HCT116 (cell line): Measurements from ENCODE around the gene WNT7B. TPM values are rescaled to one million over a fixed set of nuclear protein-coding genes. Genes with fewer than 3 reads are reported as not detected.

Experiments
- ATAC-seq: fragments of 200-7000 bp; cut with Tn5 transposase; 2 replicates; pipeline ENCODE4 v1.9.1; 2020; ENCODE audit warnings: mild to moderate bottlenecking, moderate library complexity
- BruUV-seq: library from RNA; stranded (reverse); fragments of 400-500 nt; replicated peaks from 2 replicates; lab custom pipeline; 2021; lab: Mats Ljungman, UMichigan
- CTCF ChIA-PET: fragments of 300-600 bp; sonication (Branson Sonifier 250); formaldehyde crosslinking; loops from one replicate; lab custom pipeline; 2021; ENCODE audit warnings: antibody characterized with exemption; lab: Charles Lee
- POLR2A ChIA-PET: fragments of 300-600, 350-600 bp; sonication (Branson Sonifier 250); formaldehyde crosslinking; loops from one replicate; lab custom pipeline; 2021; ENCODE audit warnings: antibody characterized with exemption; lab: Charles Lee
- RAD21 ChIA-PET, 2 experiments: fragments of 300-600 bp; sonication (Branson Sonifier 250); formaldehyde crosslinking; loops; one replicate each; lab custom pipeline; 2023; ENCODE audit warnings: low total read pairs in 2 of 2; ENCODE audit not compliant: uncharacterized antibody in 2 of 2, unreplicated experiment in 2 of 2, low non-redundant PET in 1 of 2; lab: Charles Lee
- DNase-seq: peaks from one replicate; pipeline ENCODE4 v3.0.0-alpha.2; 2010; ENCODE audit warnings: low read depth, low spot score
- H2AFZ ChIP-seq: fragments of 200-600 bp; shearing (Covaris generic), sonication (generic); 2 replicates; pipeline ENCODE4 v1.6.1; 2017; ENCODE audit warnings: low read depth, mixed run types, mixed read lengths, antibody characterized with exemption, low read length; ENCODE audit not compliant: poor library complexity, severe bottlenecking
- H3K27ac ChIP-seq: 2 replicates; pipeline ENCODE4 v1.5.1; 2012; ENCODE audit warnings: low read depth, low read length
- H3K27me3 ChIP-seq: fragments of 200-600 bp; sonication (generic); 2 replicates; pipeline ENCODE4 v1.6.1; 2016; ENCODE audit warnings: mixed run types, low read length, mixed read lengths; ENCODE audit not compliant: insufficient read depth
- H3K36me3 ChIP-seq, 2 experiments: fragments of 200-500 bp in 1 of 2; fragments of 200-600 bp in 1 of 2; sonication (Bioruptor generic) in 1 of 2; sonication (generic) in 1 of 2; 2 replicates each; pipeline versions ENCODE4 v1.5.1 to v1.6.1; 2014 to 2016; ENCODE audit warnings: low read length in 2 of 2, inconsistent platforms in 1 of 2, mixed read lengths in 1 of 2, mixed run types in 1 of 2; ENCODE audit not compliant: insufficient read depth in 2 of 2, control insufficient read depth in 1 of 2
- H3K4me1 ChIP-seq, 2 experiments: fragments of 200-600 bp in 1 of 2; sonication (generic) in 1 of 2; 2 replicates each; pipeline versions ENCODE4 v1.5.1 to v1.6.1; 2012 to 2017; ENCODE audit warnings: low read length in 2 of 2, inconsistent platforms in 1 of 2, mild to moderate bottlenecking in 1 of 2, mixed read lengths in 1 of 2, mixed run types in 1 of 2, moderate library complexity in 1 of 2; ENCODE audit not compliant: insufficient read depth in 2 of 2, control insufficient read depth in 1 of 2
- H3K4me2 ChIP-seq: fragments of 200-600 bp; sonication (generic); 2 replicates; pipeline ENCODE4 v1.6.1; 2017; ENCODE audit warnings: mixed run types, low read length, mixed read lengths
- H3K4me3 ChIP-seq, 2 experiments: fragments of 200-600 bp in 1 of 2; sonication (generic) in 1 of 2; replicated peaks in 1 of 2; 2 replicates each; pipeline ENCODE4 v1.5.1; 2011 to 2016; ENCODE audit warnings: low read length in 2 of 2, control low read depth in 1 of 2, low read depth in 1 of 2, mild to moderate bottlenecking in 1 of 2, mixed read lengths in 1 of 2, mixed run types in 1 of 2
- H3K79me2 ChIP-seq: fragments of 200-600 bp; sonication (generic); 2 replicates; pipeline ENCODE4 v1.6.1; 2017; ENCODE audit warnings: mild to moderate bottlenecking, mixed run types, low read length, moderate library complexity, mixed read lengths; ENCODE audit not compliant: insufficient read depth
- H3K9ac ChIP-seq: fragments of 200-600 bp; sonication (generic); 2 replicates; pipeline ENCODE4 v1.6.1; 2016; ENCODE audit warnings: low read length, mixed read lengths
- H3K9me2 ChIP-seq: fragments of 200-600 bp; sonication (generic), shearing (Covaris generic); 2 replicates; pipeline ENCODE4 v1.6.1; 2017; ENCODE audit warnings: mixed run types, mild to moderate bottlenecking, moderate library complexity; ENCODE audit not compliant: insufficient read depth
- H3K9me3 ChIP-seq, 2 experiments: fragments of 200-500 bp in 1 of 2; fragments of 200-600 bp in 1 of 2; sonication (Bioruptor generic) in 1 of 2; sonication (generic) in 1 of 2; 2 replicates each; pipeline ENCODE4 v1.6.1; 2014 to 2017; ENCODE audit warnings: low read length in 2 of 2, mixed read lengths in 2 of 2, inconsistent platforms in 1 of 2, low read depth in 1 of 2, mild to moderate bottlenecking in 1 of 2, mixed run types in 1 of 2, moderate library complexity in 1 of 2; ENCODE audit not compliant: control insufficient read depth in 1 of 2, insufficient read depth in 1 of 2
- H4K20me1 ChIP-seq: fragments of 200-600 bp; sonication (generic), shearing (Covaris generic); 2 replicates; pipeline ENCODE4 v1.6.1; 2017; ENCODE audit warnings: mixed run types, mild to moderate bottlenecking, moderate library complexity; ENCODE audit not compliant: insufficient read depth
- CBX3 ChIP-seq: IDR thresholded peaks from 2 replicates; pipeline ENCODE4 v1.6.1; 2012; ENCODE audit warnings: low read depth
- EGR1 ChIP-seq: IDR thresholded peaks from 2 replicates; pipeline ENCODE4 v1.6.1; 2012; ENCODE audit warnings: low read depth
- EZH2phosphoT487 ChIP-seq: fragments of 200-600 bp; IDR thresholded peaks from 2 replicates; pipeline ENCODE4 v1.6.1; 2018; ENCODE audit warnings: antibody characterized with exemption, borderline replicate concordance
- FOSL1 ChIP-seq: IDR thresholded peaks from 2 replicates; pipeline ENCODE4 v1.6.1; 2012; ENCODE audit warnings: low read depth
- JUND ChIP-seq: IDR thresholded peaks from 2 replicates; pipeline ENCODE4 v1.6.1; 2012
- RAD21 ChIP-seq: IDR thresholded peaks from 2 replicates; pipeline ENCODE4 v1.6.1; 2012; ENCODE audit warnings: low read depth, mild to moderate bottlenecking
- SRF ChIP-seq: IDR thresholded peaks from 2 replicates; pipeline ENCODE4 v1.6.1; 2012; ENCODE audit warnings: low read depth
- TCF7L2 ChIP-seq: IDR thresholded peaks from 2 replicates; pipeline ENCODE4 v1.7.0; 2011; ENCODE audit warnings: borderline replicate concordance, inconsistent platforms; ENCODE audit not compliant: insufficient read depth, insufficient read length; ENCODE audit errors: extremely low read depth
- ZNF274 ChIP-seq: fragments of 200-500 bp; sonication (Bioruptor generic); IDR thresholded peaks from 2 replicates; pipeline ENCODE4 v1.6.1; 2014; ENCODE audit warnings: mild to moderate bottlenecking, low read depth, low read length, inconsistent platforms
- intact Hi-C: fragments of 100-400 bp; cut with micrococcal nuclease; formaldehyde crosslinking; loops from 2 replicates; pipeline ENCODE4 v1.10.0; 2022
- total RNA-seq: library from RNA; stranded (reverse); gene quantifications from one replicate; pipeline ENCODE4 v1.2.1, GENCODE V29; 2021; ENCODE audit not compliant: unreplicated experiment

Gene WNT7B
- total RNA-seq, 1 experiment from 2014 or later, result 10.5 TPM

DNA sequence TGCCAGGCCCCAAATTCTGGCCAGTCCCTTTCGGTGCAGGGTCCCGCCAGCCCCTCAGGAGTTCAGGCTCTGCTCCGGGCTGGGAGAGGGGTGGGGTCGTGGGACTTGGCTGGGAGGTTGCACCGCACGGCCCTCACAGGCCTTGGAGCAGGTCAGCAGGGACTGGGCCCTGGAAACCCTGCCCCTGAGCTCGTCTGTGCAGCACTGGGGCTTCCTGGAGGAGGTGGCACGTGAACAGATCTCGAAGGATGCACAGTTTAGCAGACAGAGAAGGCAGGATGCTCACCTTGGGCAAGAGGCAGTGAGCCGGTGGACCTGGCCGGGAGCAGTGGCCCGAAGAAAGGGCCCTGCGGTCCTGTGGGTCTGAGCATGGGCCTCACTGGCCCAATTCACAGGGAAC is 70.0 kb downstream of the WNT7B start:
- Histone ChIP-seq H3K27ac (no peak overlapping the region), H3K27me3 (no peaks in the 10 kb centered on the region; the same call in 1 of the 2 replicates)

DNA sequence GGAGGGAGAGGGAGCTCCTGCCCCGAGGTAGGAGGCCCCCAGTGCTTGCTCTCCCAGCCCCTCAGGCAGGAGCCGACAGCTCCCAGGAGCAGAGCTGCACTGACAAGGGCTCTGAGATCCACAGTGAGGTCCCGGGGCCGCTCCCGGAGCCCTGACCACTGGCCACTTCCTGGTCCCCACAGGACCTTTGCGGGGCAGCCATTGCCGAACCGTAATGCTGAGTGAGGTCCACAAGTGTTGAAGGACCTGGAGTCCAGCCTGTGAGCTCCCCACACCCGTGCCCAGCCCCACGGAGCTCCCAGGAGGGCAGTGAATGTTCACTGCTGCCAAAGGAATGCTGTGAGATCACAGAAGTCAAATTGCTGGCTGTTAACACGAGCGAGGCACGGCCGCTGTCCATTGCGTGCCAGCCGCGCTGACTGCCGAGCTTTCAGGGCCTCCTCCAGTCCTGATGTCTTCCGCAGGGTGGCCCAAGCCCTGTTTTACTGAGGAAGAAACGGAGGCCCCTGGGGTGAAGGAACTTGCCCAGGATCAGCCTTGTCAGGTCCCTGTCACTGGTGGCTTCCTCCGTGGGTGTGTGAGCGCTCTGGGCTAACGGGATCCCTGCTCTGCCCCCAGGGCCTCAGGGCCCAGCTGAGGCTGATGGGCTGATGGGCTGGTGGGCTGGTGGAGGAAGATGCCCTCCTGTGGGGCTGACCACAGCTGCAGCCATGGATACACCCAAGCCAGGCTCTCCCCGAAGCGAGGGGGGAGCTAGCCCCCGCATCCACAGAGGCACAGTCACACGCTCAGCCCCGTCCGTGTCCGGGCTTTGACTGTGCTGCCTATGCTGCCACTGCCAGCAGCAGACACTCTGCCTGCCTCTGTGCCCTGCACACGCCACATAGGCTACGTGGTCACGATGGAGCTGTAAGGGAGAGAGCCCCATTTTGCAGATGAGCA is 70.8 kb downstream of the WNT7B start:
- no peak for TF ChIP-seq TCF7L2
- no peak for TF ChIP-seq ZNF274
- TF ChIP-seq CBX3, result no peak
- no peak for TF ChIP-seq EZH2phosphoT487
- no peak for TF ChIP-seq SRF
- no peak for TF ChIP-seq JUND
- TF ChIP-seq FOSL1, result no peak
- no peak for TF ChIP-seq EGR1
- no peak overlapping the region for H3K4me3 ChIP-seq
- no peak; the same call in 1 of the 2 replicates for ATAC-seq
- DNase-seq, result no peak
- ChIA-PET CTCF (no interaction called here), POLR2A (no interaction called here), RAD21 (no interaction called here)
- no peaks in the 10 kb centered on the region for H3K9me2 ChIP-seq
- intact Hi-C loops, result no loop called here
- no peak overlapping the region for H3K27ac ChIP-seq
- no peaks in the 10 kb centered on the region for H4K20me1 ChIP-seq
- BruUV-seq, result no TSS peak
- peaks cover 0 to under 1% of the 10 kb centered on the region in 2 experiments; a peak in 1 of 4 replicates for H3K4me1 ChIP-seq
- no peak overlapping the region for H3K9ac ChIP-seq
- H3K36me3 ChIP-seq, result no peaks in the 10 kb centered on the region
- H3K27me3 ChIP-seq, result no peaks in the 10 kb centered on the region; the same call in 1 of the 2 replicates
- no peaks in the 10 kb centered on the region for H3K79me2 ChIP-seq
- H2AFZ ChIP-seq, result no peak overlapping the region
- H3K4me2 ChIP-seq, result no peak overlapping the region
- H3K9me3 ChIP-seq, result no peaks in the 10 kb centered on the region

More for the DNA sequence above, 70.0 kb downstream of the WNT7B start:
- no peak for ATAC-seq
- Histone ChIP-seq H2AFZ (no peak overlapping the region), H3K4me3 (no peak overlapping the region), H3K9me3 (no peaks in the 10 kb centered on the region), H3K9me2 (no peaks in the 10 kb centered on the region), H3K36me3 (no peaks in the 10 kb centered on the region), H4K20me1 (no peaks in the 10 kb centered on the region), H3K79me2 (no peaks in the 10 kb centered on the region), H3K4me1 (peaks cover 6 to 8% of the 10 kb centered on the region in 2 experiments), H3K9ac (no peak overlapping the region), H3K4me2 (no peak overlapping the region)
- ChIA-PET POLR2A (no interaction called here), CTCF (no interaction called here), RAD21 (no interaction called here)
- no peak for TF ChIP-seq RAD21
- BruUV-seq, result no TSS peak
- intact Hi-C loops, result no loop called here
- no peak for DNase-seq
